Measurements from ENCODE around the gene MACROD2. TPM values are rescaled to one million over a fixed set of nuclear protein-coding genes. Genes with fewer than 3 reads are reported as not detected.

The MACROD2 gene
- total RNA-seq, 1 donor from 2014 or later = 0.85 TPM

Other genes with a start within 250 kb of the MACROD2 start
- gene ESF1, start 210.6 kb upstream of the MACROD2 start, total RNA-seq = 14.0 and 14.3 TPM in 2 replicates
- 15.1 and 17.7 TPM in 2 replicates for gene NDUFAF5, start 210.5 kb upstream of the MACROD2 start, total RNA-seq
- gene SEL1L2, start 4.9 kb upstream of the MACROD2 start, total RNA-seq = not detected in 2 replicates

Measured in dermis blood vessel endothelial cell (primary cell).